Activated CD8-positive, alpha-beta T cell treated with anti-CD3 and anti-CD28 coated beads for 36 hours (primary cell): ENCODE measurements around the gene SLC35F2. TPM values are rescaled to one million over a fixed set of nuclear protein-coding genes. Genes with fewer than 3 reads are reported as not detected.
A peak's percentile ranks its signal among the peaks of the same experiment; 100 is the strongest.

Experiments used
- ATAC-seq: fragments of 200-7000 bp; cut with Tn5 transposase; one replicate; pipeline ENCODE4 v1.10.0; 2021; ENCODE audit warnings: mild to moderate bottlenecking, moderate library complexity
- CTCF ChIA-PET: fragments of 350-600 bp; sonication (Branson Sonifier 250); formaldehyde crosslinking; loops from one replicate; lab custom pipeline; 2021; ENCODE audit warnings: antibody characterized with exemption; lab: Charles Lee
- POLR2A ChIA-PET: fragments of 350-600 bp; sonication (Branson Sonifier 250); formaldehyde crosslinking; loops from one replicate; lab custom pipeline; 2021; ENCODE audit warnings: antibody characterized with exemption; lab: Charles Lee
- DNase-seq: peaks from one replicate; pipeline ENCODE4 v3.0.0-alpha.2; 2020
- H3K27ac Mint-ChIP-seq: one replicate; pipeline ENCODE4 v1.8.0; 2021; ENCODE audit warnings: mild to moderate bottlenecking, mixed read lengths
- H3K27me3 Mint-ChIP-seq: one replicate; pipeline ENCODE4 v1.8.0; 2021; ENCODE audit warnings: mixed read lengths
- H3K36me3 Mint-ChIP-seq: one replicate; pipeline ENCODE4 v1.8.0; 2021; ENCODE audit warnings: low read depth, mixed read lengths
- H3K4me1 Mint-ChIP-seq: one replicate; pipeline ENCODE4 v1.8.0; 2021; ENCODE audit warnings: low read depth, mixed read lengths
- H3K4me3 Mint-ChIP-seq: one replicate; pipeline ENCODE4 v1.8.0; 2021; ENCODE audit warnings: mild to moderate bottlenecking, moderate library complexity, mixed read lengths
- H3K9me3 Mint-ChIP-seq: one replicate; pipeline ENCODE4 v1.8.0; 2021; ENCODE audit warnings: mixed read lengths
- intact Hi-C: fragments of 100-400 bp; cut with micrococcal nuclease; formaldehyde crosslinking; loops from one replicate; pipeline ENCODE4 v1.10.0; 2022
- total RNA-seq, 2 experiments: library from RNA; stranded (reverse); gene quantifications; one replicate each; pipeline ENCODE4 v1.2.3, GENCODE V29; 2021
- TF ChIP-seq, protein P1 (sequence below): fragments of 200-600 bp; IDR thresholded peaks from one replicate; pipeline ENCODE4 v1.8.0; 2022; ENCODE audit warnings: antibody characterized with exemption, mild to moderate bottlenecking

The SLC35F2 gene
- total RNA-seq, 2 experiments from 2014 or later, result 26.8 to 28.1 TPM

DNA sequence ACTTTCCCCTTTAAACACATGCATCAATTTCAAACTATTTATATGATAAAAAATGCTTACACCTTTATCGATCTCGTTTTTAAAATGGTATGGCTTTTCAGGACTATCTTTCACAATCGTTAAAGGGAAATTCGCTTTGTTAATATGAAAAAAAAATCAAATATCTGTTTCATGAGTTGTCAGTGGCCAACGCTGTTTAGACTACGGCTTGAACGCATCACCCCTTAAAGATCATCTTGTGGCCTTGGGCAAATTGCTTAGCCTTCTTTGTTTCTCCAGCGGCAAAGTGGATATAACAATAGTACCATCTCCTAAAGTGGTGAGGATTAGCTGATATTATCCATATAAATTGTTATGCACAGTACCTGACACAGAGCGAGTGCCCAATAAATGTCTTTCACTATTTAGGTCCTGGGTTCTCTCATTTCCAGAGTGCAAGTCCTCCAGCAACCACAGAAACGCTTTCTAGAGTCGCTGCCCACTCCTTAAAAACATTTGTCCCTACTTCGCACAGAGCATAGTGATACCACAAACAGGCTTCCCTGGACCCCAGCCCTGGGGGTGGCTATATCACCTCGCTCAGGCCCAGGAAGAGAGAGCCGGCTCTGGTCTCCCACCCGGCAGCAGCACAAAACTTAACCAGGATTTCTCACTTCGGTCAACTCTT lies 904 bp downstream of the SLC35F2 start:
- POLR2A ChIA-PET, result interaction anchor here (0.6 to 1.5 kb wide), 3 partner anchors 9 to 17 kb away, joined by 3 to 4 read pairs (median 3); no protein-coding TSS in a partner anchor
- ATAC-seq, result peak; percentile 2
- CTCF ChIA-PET, result no interaction called here
- Mint-ChIP-seq H3K4me1 (peaks cover 28% of the 10 kb centered on the region), H3K27me3 (peaks cover 2% of the 10 kb centered on the region), H3K9me3 (no peaks in the 10 kb centered on the region), H3K27ac (peak overlapping the region; percentile 92), H3K36me3 (peaks cover 24% of the 10 kb centered on the region), H3K4me3 (peak overlapping the region; percentile 98)
- TF ChIP-seq, protein P1, sequence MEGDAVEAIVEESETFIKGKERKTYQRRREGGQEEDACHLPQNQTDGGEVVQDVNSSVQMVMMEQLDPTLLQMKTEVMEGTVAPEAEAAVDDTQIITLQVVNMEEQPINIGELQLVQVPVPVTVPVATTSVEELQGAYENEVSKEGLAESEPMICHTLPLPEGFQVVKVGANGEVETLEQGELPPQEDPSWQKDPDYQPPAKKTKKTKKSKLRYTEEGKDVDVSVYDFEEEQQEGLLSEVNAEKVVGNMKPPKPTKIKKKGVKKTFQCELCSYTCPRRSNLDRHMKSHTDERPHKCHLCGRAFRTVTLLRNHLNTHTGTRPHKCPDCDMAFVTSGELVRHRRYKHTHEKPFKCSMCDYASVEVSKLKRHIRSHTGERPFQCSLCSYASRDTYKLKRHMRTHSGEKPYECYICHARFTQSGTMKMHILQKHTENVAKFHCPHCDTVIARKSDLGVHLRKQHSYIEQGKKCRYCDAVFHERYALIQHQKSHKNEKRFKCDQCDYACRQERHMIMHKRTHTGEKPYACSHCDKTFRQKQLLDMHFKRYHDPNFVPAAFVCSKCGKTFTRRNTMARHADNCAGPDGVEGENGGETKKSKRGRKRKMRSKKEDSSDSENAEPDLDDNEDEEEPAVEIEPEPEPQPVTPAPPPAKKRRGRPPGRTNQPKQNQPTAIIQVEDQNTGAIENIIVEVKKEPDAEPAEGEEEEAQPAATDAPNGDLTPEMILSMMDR, result no peak
- no peak for DNase-seq
- intact Hi-C loops, result no loop called here

DNA sequence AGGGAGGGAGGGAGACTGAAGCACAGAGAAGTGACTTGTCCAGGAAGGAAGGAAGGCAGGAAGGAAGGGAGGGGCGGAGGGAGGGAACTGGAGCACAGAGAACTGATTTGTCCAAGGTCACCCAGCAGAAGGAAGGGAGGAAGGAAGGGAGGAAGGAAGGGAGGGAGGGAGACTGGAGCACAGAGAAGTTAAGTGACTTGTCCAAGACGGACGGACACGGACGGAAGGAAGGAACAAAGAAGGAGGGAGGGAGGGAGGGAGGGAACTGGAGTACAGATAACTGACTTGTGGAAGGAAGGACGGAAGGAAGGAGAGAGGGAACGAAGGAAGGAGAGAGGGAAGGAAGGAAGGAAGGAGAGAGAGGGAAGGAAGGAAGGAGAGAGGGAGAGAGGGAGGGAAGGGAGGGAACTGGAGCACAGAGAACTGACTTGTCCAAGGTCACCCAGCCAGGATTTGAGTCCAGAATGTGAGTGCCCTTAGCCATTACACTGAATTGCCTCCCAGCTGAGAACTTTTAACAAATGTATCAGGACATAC lies 1.5 kb downstream of the SLC35F2 start:
- H3K27ac Mint-ChIP-seq, result no peak overlapping the region
- H3K36me3 Mint-ChIP-seq, result peaks cover 24% of the 10 kb centered on the region
- CTCF ChIA-PET, result no interaction called here
- POLR2A ChIA-PET, result interaction anchor here (0.6 kb wide), 2 partner anchors 10 to 873 kb away, joined by 3 to 4 read pairs; no protein-coding TSS in a partner anchor
- peaks cover 28% of the 10 kb centered on the region for H3K4me1 Mint-ChIP-seq
- H3K4me3 Mint-ChIP-seq, result peak overlapping the region; percentile 98
- ATAC-seq, result no peak
- intact Hi-C loops, result no loop called here
- TF ChIP-seq, protein P1, result no peak
- H3K27me3 Mint-ChIP-seq, result peaks cover 2% of the 10 kb centered on the region
- H3K9me3 Mint-ChIP-seq, result no peaks in the 10 kb centered on the region
- no peak for DNase-seq

DNA sequence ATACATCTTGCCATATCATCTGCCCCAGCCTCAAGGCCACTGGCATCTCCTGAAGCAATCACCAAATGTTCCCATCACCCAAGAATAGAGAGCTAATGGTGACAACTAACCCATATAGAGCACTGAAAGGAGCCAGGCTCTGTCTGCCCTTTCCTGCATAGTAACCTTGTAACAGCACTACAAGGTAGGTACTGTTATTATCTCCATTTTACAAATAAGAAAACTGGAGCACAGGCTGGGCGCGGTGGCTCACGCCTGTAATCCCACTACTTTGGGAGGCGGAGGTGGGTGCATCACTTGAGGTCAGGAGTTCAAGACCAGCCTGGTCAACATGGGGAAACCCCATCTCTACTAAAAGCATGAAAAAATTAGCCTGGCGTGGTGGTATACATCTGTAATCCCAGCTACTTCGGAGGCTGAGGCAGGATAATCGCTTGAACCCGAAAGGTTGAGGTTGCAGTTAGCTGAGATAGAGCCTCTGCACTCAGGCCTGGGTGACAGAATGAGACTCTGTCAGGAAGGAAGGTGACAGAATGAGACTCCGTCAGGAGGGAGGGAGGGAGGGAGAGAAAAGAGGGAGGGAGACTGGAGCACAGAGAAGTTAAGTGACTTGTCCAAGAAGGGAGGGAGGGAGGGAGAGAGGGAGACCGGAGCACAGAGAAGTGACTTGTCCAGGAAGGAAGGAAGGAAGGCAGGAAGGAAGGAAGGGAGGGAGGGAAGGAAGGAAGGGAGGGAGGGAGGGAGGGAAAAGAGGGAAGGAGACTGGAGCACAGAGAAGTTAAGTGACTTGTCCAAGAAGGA lies 2.2 kb downstream of the SLC35F2 start:
- Mint-ChIP-seq H3K4me1 (peaks cover 30% of the 10 kb centered on the region), H3K27ac (no peak overlapping the region), H3K36me3 (peaks cover 24% of the 10 kb centered on the region), H3K9me3 (no peaks in the 10 kb centered on the region), H3K4me3 (peak overlapping the region; percentile 98), H3K27me3 (peaks cover 2% of the 10 kb centered on the region)
- TF ChIP-seq, protein P1, result no peak
- no peak for DNase-seq
- POLR2A ChIA-PET, result interaction anchor here (0.6 kb wide), 1 partner anchor 874 kb away, joined by 4 read pairs; no protein-coding TSS in a partner anchor
- intact Hi-C loops, result no loop called here
- CTCF ChIA-PET, result no interaction called here
- no peak for ATAC-seq

DNA sequence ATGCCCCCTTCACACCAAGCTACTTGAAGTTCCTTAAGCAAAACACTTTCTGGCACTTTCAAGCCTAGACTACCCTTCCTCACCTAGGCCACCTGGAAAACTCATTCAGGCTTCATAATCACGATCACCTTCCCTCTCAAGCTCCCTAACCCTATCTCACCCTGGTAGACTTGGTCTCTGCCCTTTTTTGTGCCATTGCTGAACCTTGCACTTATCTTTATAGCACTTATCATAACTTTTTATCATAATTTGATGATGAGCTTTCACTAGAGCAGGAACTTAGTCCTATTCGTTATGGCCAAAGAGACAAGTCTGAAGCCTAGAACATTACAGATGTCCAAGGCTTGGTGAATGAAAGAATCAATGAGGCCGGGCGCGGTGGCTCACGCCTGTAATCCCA lies 5.5 kb downstream of the SLC35F2 start:
- ChIA-PET CTCF (no interaction called here), POLR2A (interaction anchor here (0.6 to 1.2 kb wide), 3 partner anchors 10 to 17 kb away, joined by 3 to 4 read pairs (median 3); no protein-coding TSS in a partner anchor)
- H3K27me3 Mint-ChIP-seq, result no peaks in the 10 kb centered on the region
- H3K27ac Mint-ChIP-seq, result no peak overlapping the region
- no peak overlapping the region for H3K4me3 Mint-ChIP-seq
- peaks cover 21% of the 10 kb centered on the region for H3K36me3 Mint-ChIP-seq
- H3K9me3 Mint-ChIP-seq, result no peaks in the 10 kb centered on the region
- ATAC-seq (no peak), DNase-seq (no peak)
- TF ChIP-seq, protein P1, result no peak
- H3K4me1 Mint-ChIP-seq, result peaks cover 39% of the 10 kb centered on the region
- intact Hi-C loops, result no loop called here
